Measurements from ENCODE around the gene KAT5. TPM values are rescaled to one million over a fixed set of nuclear protein-coding genes. Genes with fewer than 3 reads are reported as not detected.

KAT5 gene
- total and polyA plus RNA-seq, 8 donors, result 13.3 to 99.1 (median 56.1) TPM

GRCh38 chr11:65719871-65720210 is 7.8 kb downstream of the KAT5 start:
- TF ChIP-seq CTCF (IDR thresholded peaks at IDR 0.05) (no peak), POLR2AphosphoS5 (IDR thresholded peaks at IDR 0.05) (no peak), EP300 (IDR thresholded peaks at IDR 0.05) (no peak), POLR2A (IDR thresholded peaks at IDR 0.05) (no peak)
- Histone ChIP-seq H3K4me1 (peaks cover 17 to 39% (median 27%) of the 10 kb centered on the region in 4 donors), H3K4me3 (peak overlapping the region; percentile 62 to 91 (median 82)), H3K27ac (peak overlapping the region; percentile 81 to 99 (median 92)), H3K27me3 (no peaks in the 10 kb centered on the region), H3K36me3 (peaks cover 35 to 50% (median 48%) of the 10 kb centered on the region in 4 donors), H3K9me3 (no peaks in the 10 kb centered on the region)
- intact Hi-C loops (cut with DNase I; ENCODE audit: low total_unique reads), result no loop called here
- WGBS, 5 donors, result 0 to 4% (median 1%) methylated on average over 15 to 17 of the region's 17 CpGs
- DNase-seq, result no peak

- WGBS, 5 donors, result 0 to 1% (median 1%) methylated on average over 32 to 76 of the region's 76 CpGs
- intact Hi-C loops (cut with DNase I; ENCODE audit: low total_unique reads), result no loop called here
These were observed 8.3 kb downstream of the KAT5 start, which contains the start of gene RNASEH2C for GRCh38 chr11:65720211-65720934. Gene RNASEH2C (minus strand): TSS chr11:65720798. CDS start chr11:65720758, 40 bp downstream.

GRCh38 chr11:65722261-65722660 is 10.2 kb downstream of the KAT5 start:
- Histone ChIP-seq H3K4me3 (no peak overlapping the region), H3K9me3 (no peaks in the 10 kb centered on the region), H3K4me1 (peaks cover 17 to 34% (median 25%) of the 10 kb centered on the region in 4 donors), H3K27me3 (no peaks in the 10 kb centered on the region), H3K27ac (no peak overlapping the region), H3K36me3 (peaks cover 10 to 26% (median 24%) of the 10 kb centered on the region in 4 donors)
- TF ChIP-seq POLR2A (IDR thresholded peaks at IDR 0.05), result no peak
- no peak for TF ChIP-seq POLR2AphosphoS5 (IDR thresholded peaks at IDR 0.05)
- 77 to 95% (median 88%) methylated on average over 1 of the region's 1 CpG for WGBS, 5 donors
- intact Hi-C loops (cut with DNase I; ENCODE audit: low total_unique reads), result no loop called here
- DNase-seq, result no peak

More at GRCh38 chr11:65720211-65720934, 8.3 kb downstream of the KAT5 start, which contains the start of gene RNASEH2C:
- Histone ChIP-seq H3K27me3 (no peaks in the 10 kb centered on the region), H3K36me3 (peaks cover 29 to 44% (median 42%) of the 10 kb centered on the region in 4 donors), H3K27ac (peak within 1 kb of the TSS; percentile 81 to 99 (median 92)), H3K9me3 (no peaks in the 10 kb centered on the region), H3K4me3 (peak within 1 kb of the TSS; percentile 62 to 91 (median 82)), H3K4me1 (peaks cover 17 to 39% (median 27%) of the 10 kb centered on the region in 4 donors)
- no peak for TF ChIP-seq EP300 (IDR thresholded peaks at IDR 0.05)
- peak in 1 of 7 experiments; percentile 24 for TF ChIP-seq CTCF (IDR thresholded peaks at IDR 0.05)
- peak; percentile 84 to 97 (median 94) for TF ChIP-seq POLR2AphosphoS5 (IDR thresholded peaks at IDR 0.05)
- TF ChIP-seq POLR2A (IDR thresholded peaks at IDR 0.05), result peak in 1 of 4 donors; percentile 31
- peak; percentile 86 to 95 for DNase-seq

- intact Hi-C loops (cut with DNase I; ENCODE audit: low total_unique reads), result no loop called here
These were observed 14.6 kb downstream of the KAT5 start for GRCh38 chr11:65726660-65727059.

More at GRCh38 chr11:65726660-65727059, 14.6 kb downstream of the KAT5 start:
- Histone ChIP-seq H3K27me3 (no peaks in the 10 kb centered on the region), H3K9me3 (no peaks in the 10 kb centered on the region), H3K4me1 (no peaks in the 10 kb centered on the region), H3K27ac (no peak overlapping the region), H3K4me3 (no peak overlapping the region), H3K36me3 (no peaks in the 10 kb centered on the region)
- TF ChIP-seq EP300 (IDR thresholded peaks at IDR 0.05) (no peak), CTCF (IDR thresholded peaks at IDR 0.05) (no peak), POLR2AphosphoS5 (IDR thresholded peaks at IDR 0.05) (no peak), POLR2A (IDR thresholded peaks at IDR 0.05) (no peak)
- 61 to 73% (median 69%) methylated on average over 6 of the region's 6 CpGs for WGBS, 5 donors
- no peak for DNase-seq
